Hematopoietic multipotent progenitor cell treated with erythropoietin and hydrocortisone succinate and interleukin-3 and kit ligand, for 8 days (in vitro differentiated cells): ENCODE data around the gene RUVBL2.
A peak's percentile ranks its signal among the peaks of the same experiment; 100 is the strongest.
"Not testable (repeated sequence)": the region's sequence is repeated elsewhere in the genome, so short reads cannot be mapped to it uniquely, and the experiment has no call there.

Experiments
- DNase-seq: peaks from one replicate; pipeline ENCODE4 v3.0.0-alpha.2; 2015

RUVBL2 gene

GRCh38 chr19:49050376-49051033 lies 56.8 kb downstream of the RUVBL2 start:
- DNase-seq = not testable (repeated sequence)

- peak; percentile 25 for DNase-seq
These were observed 62.6 kb downstream of the RUVBL2 start for GRCh38 chr19:49056101-49056901.

- DNase-seq = not testable (repeated sequence)
These were observed 63.4 kb downstream of the RUVBL2 start for GRCh38 chr19:49056902-49057596.

GRCh38 chr19:49057636-49058234 lies 64.0 kb downstream of the RUVBL2 start, which contains the start of gene CGB7:
TSS of gene CGB7 (minus strand) at chr19:49057749. CDS start at chr19:49055375, 2,374 bp downstream.
- no peak for DNase-seq

- DNase-seq = no peak
These were observed 64.9 kb downstream of the RUVBL2 start for GRCh38 chr19:49058562-49058961.

GRCh38 chr19:49059053-49059452 lies 65.4 kb downstream of the RUVBL2 start:
- DNase-seq = no peak

- DNase-seq = no peak
These were observed 67.3 kb downstream of the RUVBL2 start for GRCh38 chr19:49061000-49061399.

- no peak for DNase-seq
These were observed 67.8 kb downstream of the RUVBL2 start for GRCh38 chr19:49061445-49061844.

- no peak for DNase-seq
These were observed 70.4 kb downstream of the RUVBL2 start for GRCh38 chr19:49064029-49064629.

GRCh38 chr19:49064768-49065611 lies 71.3 kb downstream of the RUVBL2 start, which contains the start of gene NTF4:
TSS of gene NTF4 (minus strand) at chr19:49064818. CDS start at chr19:49061997, 2,821 bp downstream.
- no peak for DNase-seq
